ENCODE results near the gene TSPAN9. TPM values are rescaled to one million over a fixed set of nuclear protein-coding genes. Genes with fewer than 3 reads are reported as not detected.

TSPAN9 gene
- total RNA-seq, 3 donors from 2014 or later: 4.7 to 28.4 (median 8.5) TPM

- Histone ChIP-seq H3K4me1 (ENCODE audit: low read depth) (no peaks in the 10 kb centered on the region), H3K9me3 (no peaks in the 10 kb centered on the region), H3K4me3 (no peak overlapping the region), H3K36me3 (ENCODE audit: low read depth) (no peaks in the 10 kb centered on the region)
- intact Hi-C loops (cut with DNase I, micrococcal nuclease): no loop called here
- no peak for TF ChIP-seq CTCF (IDR thresholded peaks at IDR 0.05)
- DNase-seq: no peak
- ATAC-seq: no peak
Measured at GRCh38 chr12:3311491-3312103, 234.4 kb downstream of the TSPAN9 start.

- H3K4me3 ChIP-seq: no peak overlapping the region
- ATAC-seq (no peak), DNase-seq (no peak)
- intact Hi-C loops (cut with DNase I, micrococcal nuclease): no loop called here
- no peaks in the 10 kb centered on the region for H3K36me3 ChIP-seq (ENCODE audit: low read depth)
- no peaks in the 10 kb centered on the region for H3K4me1 ChIP-seq (ENCODE audit: low read depth)
- no peaks in the 10 kb centered on the region for H3K9me3 ChIP-seq
- TF ChIP-seq CTCF (IDR thresholded peaks at IDR 0.05): no peak
Measured at GRCh38 chr12:3313066-3313465, 235.9 kb downstream of the TSPAN9 start.

- no peak overlapping the region for H3K4me3 ChIP-seq
- no peaks in the 10 kb centered on the region for H3K4me1 ChIP-seq (ENCODE audit: low read depth)
- H3K36me3 ChIP-seq (ENCODE audit: low read depth): no peaks in the 10 kb centered on the region
- DNase-seq: peak in 1 of 3 donors; percentile 14
- intact Hi-C loops (cut with DNase I, micrococcal nuclease): no loop called here
- no peaks in the 10 kb centered on the region for H3K9me3 ChIP-seq
- no peak for TF ChIP-seq CTCF (IDR thresholded peaks at IDR 0.05)
- ATAC-seq: peak; percentile 18
Measured at GRCh38 chr12:3313675-3314663, 236.8 kb downstream of the TSPAN9 start.

- no peak overlapping the region for H3K4me3 ChIP-seq
- H3K36me3 ChIP-seq (ENCODE audit: low read depth): no peaks in the 10 kb centered on the region
- no peaks in the 10 kb centered on the region for H3K4me1 ChIP-seq (ENCODE audit: low read depth)
- no peak for TF ChIP-seq CTCF (IDR thresholded peaks at IDR 0.05)
- ATAC-seq (peak; percentile 23), DNase-seq (peak in 2 of 3 donors; percentile 16 to 34)
- H3K9me3 ChIP-seq: no peaks in the 10 kb centered on the region
- intact Hi-C loops (cut with DNase I, micrococcal nuclease): no loop called here
Measured at GRCh38 chr12:3315201-3315661, 238.1 kb downstream of the TSPAN9 start.

- Histone ChIP-seq H3K9me3 (no peaks in the 10 kb centered on the region), H3K4me3 (no peak overlapping the region), H3K4me1 (ENCODE audit: low read depth) (no peaks in the 10 kb centered on the region), H3K36me3 (ENCODE audit: low read depth) (no peaks in the 10 kb centered on the region)
- ATAC-seq (no peak), DNase-seq (no peak)
- intact Hi-C loops (cut with DNase I, micrococcal nuclease): no loop called here
- no peak for TF ChIP-seq CTCF (IDR thresholded peaks at IDR 0.05)
Measured at GRCh38 chr12:3316776-3317480, 239.7 kb downstream of the TSPAN9 start.

Data from mucosa of descending colon (tissue), 3 donors.